ENCODE measurements around the gene RAB30.

The RAB30 gene

GRCh38 chr11:82995235-82995634 is 76.5 kb downstream of the RAB30 start:
- Histone ChIP-seq H3K27me3 (no peaks in the 10 kb centered on the region), H3K9me3 (no peaks in the 10 kb centered on the region), H3K4me3 (ENCODE audit: low read depth, low read length) (no peak overlapping the region), H3K4me1 (peaks cover 25% of the 10 kb centered on the region), H3K36me3 (no peaks in the 10 kb centered on the region; the same call in 1 of the 2 replicates)
- no peak for DNase-seq
- no peak for TF ChIP-seq CTCF (IDR thresholded peaks at IDR 0.05; ENCODE audit: low read depth, low read length)

GRCh38 chr11:82994604-82995230 is 77.0 kb downstream of the RAB30 start:
- Histone ChIP-seq H3K9me3 (no peaks in the 10 kb centered on the region), H3K27me3 (no peaks in the 10 kb centered on the region), H3K4me1 (peaks cover 25% of the 10 kb centered on the region), H3K4me3 (ENCODE audit: low read depth, low read length) (no peak overlapping the region), H3K36me3 (no peaks in the 10 kb centered on the region; the same call in 1 of the 2 replicates)
- no peak for TF ChIP-seq CTCF (IDR thresholded peaks at IDR 0.05; ENCODE audit: low read depth, low read length)
- no peak for DNase-seq

- no peak for DNase-seq
- no peaks in the 10 kb centered on the region; the same call in 1 of the 2 replicates for H3K36me3 ChIP-seq
- peaks cover 15% of the 10 kb centered on the region for H3K4me1 ChIP-seq
- no peak overlapping the region for H3K4me3 ChIP-seq (ENCODE audit: low read depth, low read length)
- no peaks in the 10 kb centered on the region for H3K9me3 ChIP-seq
- no peak for TF ChIP-seq CTCF (IDR thresholded peaks at IDR 0.05; ENCODE audit: low read depth, low read length)
- no peaks in the 10 kb centered on the region for H3K27me3 ChIP-seq
These were observed 79.5 kb downstream of the RAB30 start for GRCh38 chr11:82992223-82992622.

GRCh38 chr11:82989628-82990404 is 81.9 kb downstream of the RAB30 start:
- DNase-seq, result no peak
- no peaks in the 10 kb centered on the region for H3K9me3 ChIP-seq
- no peaks in the 10 kb centered on the region for H3K27me3 ChIP-seq
- no peak for TF ChIP-seq CTCF (IDR thresholded peaks at IDR 0.05; ENCODE audit: low read depth, low read length)
- H3K4me1 ChIP-seq, result peaks cover 11% of the 10 kb centered on the region; the same call in 1 of the 2 replicates
- no peak overlapping the region for H3K4me3 ChIP-seq (ENCODE audit: low read depth, low read length)
- no peaks in the 10 kb centered on the region; the same call in 1 of the 2 replicates for H3K36me3 ChIP-seq

- DNase-seq, result no peak
- no peak overlapping the region for H3K4me3 ChIP-seq (ENCODE audit: low read depth, low read length)
- peaks cover 3% of the 10 kb centered on the region; the same call in 1 of the 2 replicates for H3K4me1 ChIP-seq
- TF ChIP-seq CTCF (IDR thresholded peaks at IDR 0.05; ENCODE audit: low read depth, low read length), result no peak
- no peaks in the 10 kb centered on the region for H3K27me3 ChIP-seq
- H3K9me3 ChIP-seq, result no peaks in the 10 kb centered on the region
- peaks cover 3% of the 10 kb centered on the region for H3K36me3 ChIP-seq
These were observed 82.6 kb downstream of the RAB30 start for GRCh38 chr11:82988936-82989627.
